Measurements from ENCODE around the gene TENM3.

- TF ChIP-seq POLR2A (IDR thresholded peaks at IDR 0.05) (no peak), CTCF (IDR thresholded peaks at IDR 0.05) (no peak)
Observed at GRCh38 chr4:182704948-182705347, 461.7 kb downstream of the TENM3 start.

Measured in adrenal gland (tissue), 5 donors.